ENCODE data around the gene FGF16.

DNA sequence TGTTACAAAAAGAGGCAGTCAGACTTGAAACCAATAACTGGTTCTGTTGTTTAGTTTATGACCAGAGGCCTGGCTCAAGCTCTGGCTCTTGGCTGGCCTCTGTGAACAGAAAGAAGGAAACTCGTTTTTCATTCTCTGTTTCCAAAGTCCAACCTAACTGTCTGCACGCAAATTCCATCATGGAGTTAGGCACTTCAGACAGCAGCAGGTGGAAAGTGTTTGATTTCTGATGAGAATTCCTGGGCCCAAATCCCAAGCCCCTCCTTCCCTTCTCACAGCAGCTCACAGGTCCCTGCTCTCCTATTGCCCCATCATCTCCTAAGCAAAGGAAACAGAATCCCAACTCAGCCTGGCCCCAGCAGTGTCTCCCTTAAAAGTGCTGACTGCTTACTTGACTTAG, 42.8 kb upstream of the FGF16 start:
- no peak for TF ChIP-seq CTCF (IDR thresholded peaks at IDR 0.05)
- no peak for TF ChIP-seq POLR2A (IDR thresholded peaks at IDR 0.05)
